SU-DHL-6 (cell line): ENCODE results near the gene SLC6A13.

Experiments used
- H2AFZ ChIP-seq: fragments of 200-600 bp; sonication (generic); 2 replicates; pipeline ENCODE4 v1.6.1; 2014; ENCODE audit warnings: low read depth, mild to moderate bottlenecking, moderate library complexity, mixed read lengths, antibody characterized with exemption, low read length; ENCODE audit not compliant: severe bottlenecking
- H3F3A ChIP-seq: fragments of 200-600 bp; shearing (Covaris generic); 2 replicates; pipeline ENCODE4 v1.6.0; 2016; ENCODE audit warnings: antibody characterized with exemption, mild to moderate bottlenecking; ENCODE audit not compliant: insufficient read depth
- H3K27ac ChIP-seq: fragments of 200-600 bp; sonication (generic); 2 replicates; pipeline ENCODE4 v1.5.1; 2016; ENCODE audit warnings: low read depth, mild to moderate bottlenecking, low read length, moderate library complexity, mixed read lengths
- H3K27me3 ChIP-seq: fragments of 200-600 bp; sonication (generic), shearing (Covaris generic); 2 replicates; pipeline ENCODE4 v1.6.0; 2014; ENCODE audit warnings: mild to moderate bottlenecking, low read length
- H3K36me3 ChIP-seq: fragments of 200-600 bp; sonication (generic); 2 replicates; pipeline ENCODE4 v1.6.1; 2014; ENCODE audit warnings: mild to moderate bottlenecking, low read length, mixed read lengths
- H3K4me2 ChIP-seq: fragments of 300-600, 200-600 bp; shearing (Covaris generic), sonication (generic); 2 replicates; pipeline ENCODE4 v1.6.0; 2014; ENCODE audit warnings: low read length, low read depth, mild to moderate bottlenecking; ENCODE audit not compliant: poor library complexity, severe bottlenecking
- H3K4me3 ChIP-seq: fragments of 200-600 bp; sonication (generic); 2 replicates; pipeline ENCODE4 v1.5.1; 2014; ENCODE audit warnings: antibody characterized with exemption, low read length, mild to moderate bottlenecking, mixed read lengths; ENCODE audit not compliant: insufficient read depth, poor library complexity, severe bottlenecking
- H3K79me2 ChIP-seq: fragments of 200-600 bp; sonication (generic); 2 replicates; pipeline ENCODE4 v1.6.1; 2014; ENCODE audit warnings: mild to moderate bottlenecking, low read length, moderate library complexity; ENCODE audit not compliant: insufficient read depth
- H3K9ac ChIP-seq: fragments of 200-600 bp; sonication (generic); 2 replicates; pipeline ENCODE4 v1.7.0; 2014; ENCODE audit warnings: mild to moderate bottlenecking, low read length
- H3K9me2 ChIP-seq: fragments of 200-600 bp; sonication (generic); replicated peaks from 2 replicates; pipeline ENCODE4 v1.6.1; 2014; ENCODE audit warnings: low read length; ENCODE audit not compliant: insufficient read depth
- H3K9me3 ChIP-seq: fragments of 200-600 bp; sonication (generic); 2 replicates; pipeline ENCODE4 v1.6.1; 2014; ENCODE audit warnings: low read length, mixed read lengths; ENCODE audit not compliant: insufficient read depth
- H4K20me1 ChIP-seq: fragments of 200-600 bp; sonication (generic); 2 replicates; pipeline ENCODE4 v1.6.1; 2014; ENCODE audit warnings: low read depth, mild to moderate bottlenecking, antibody characterized with exemption, low read length, moderate library complexity, mixed read lengths
- EZH2phosphoT487 ChIP-seq: fragments of 200-600 bp; sonication (generic), shearing (Covaris generic); conservative IDR thresholded peaks from 2 replicates; pipeline ENCODE4 v1.6.1; 2018; ENCODE audit warnings: mild to moderate bottlenecking, antibody characterized with exemption, low read length, moderate library complexity, mixed read lengths
- TF ChIP-seq, protein P1 (sequence below): fragments of 200-600 bp; sonication (generic); IDR thresholded peaks from one replicate; pipeline ENCODE4 v1.5.1; 2017; ENCODE audit warnings: antibody characterized with exemption, mild to moderate bottlenecking, low read length, moderate library complexity; ENCODE audit not compliant: insufficient read depth, poor library complexity, severe bottlenecking

Gene SLC6A13

GRCh38 chr12:226401-226800 is 36.2 kb downstream of the SLC6A13 start:
- no peaks in the 10 kb centered on the region for H4K20me1 ChIP-seq
- H3K9me3 ChIP-seq = no peaks in the 10 kb centered on the region
- no peak overlapping the region for H3K9ac ChIP-seq
- no peak overlapping the region for H2AFZ ChIP-seq
- H3K9me2 ChIP-seq = no peaks in the 10 kb centered on the region
- no peak overlapping the region for H3K27ac ChIP-seq
- no peaks in the 10 kb centered on the region for H3F3A ChIP-seq
- no peaks in the 10 kb centered on the region for H3K79me2 ChIP-seq
- H3K4me2 ChIP-seq = no peak overlapping the region
- no peaks in the 10 kb centered on the region for H3K36me3 ChIP-seq
- no peak overlapping the region for H3K4me3 ChIP-seq
- no peaks in the 10 kb centered on the region for H3K27me3 ChIP-seq
- TF ChIP-seq, protein P1, sequence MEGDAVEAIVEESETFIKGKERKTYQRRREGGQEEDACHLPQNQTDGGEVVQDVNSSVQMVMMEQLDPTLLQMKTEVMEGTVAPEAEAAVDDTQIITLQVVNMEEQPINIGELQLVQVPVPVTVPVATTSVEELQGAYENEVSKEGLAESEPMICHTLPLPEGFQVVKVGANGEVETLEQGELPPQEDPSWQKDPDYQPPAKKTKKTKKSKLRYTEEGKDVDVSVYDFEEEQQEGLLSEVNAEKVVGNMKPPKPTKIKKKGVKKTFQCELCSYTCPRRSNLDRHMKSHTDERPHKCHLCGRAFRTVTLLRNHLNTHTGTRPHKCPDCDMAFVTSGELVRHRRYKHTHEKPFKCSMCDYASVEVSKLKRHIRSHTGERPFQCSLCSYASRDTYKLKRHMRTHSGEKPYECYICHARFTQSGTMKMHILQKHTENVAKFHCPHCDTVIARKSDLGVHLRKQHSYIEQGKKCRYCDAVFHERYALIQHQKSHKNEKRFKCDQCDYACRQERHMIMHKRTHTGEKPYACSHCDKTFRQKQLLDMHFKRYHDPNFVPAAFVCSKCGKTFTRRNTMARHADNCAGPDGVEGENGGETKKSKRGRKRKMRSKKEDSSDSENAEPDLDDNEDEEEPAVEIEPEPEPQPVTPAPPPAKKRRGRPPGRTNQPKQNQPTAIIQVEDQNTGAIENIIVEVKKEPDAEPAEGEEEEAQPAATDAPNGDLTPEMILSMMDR = no peak

GRCh38 chr12:225012-225411 is 37.6 kb downstream of the SLC6A13 start:
- Histone ChIP-seq H3K79me2 (no peaks in the 10 kb centered on the region), H3K4me3 (no peak overlapping the region), H4K20me1 (no peaks in the 10 kb centered on the region), H3F3A (no peaks in the 10 kb centered on the region), H3K9me2 (no peaks in the 10 kb centered on the region), H3K27ac (no peak overlapping the region), H3K27me3 (no peaks in the 10 kb centered on the region), H3K4me2 (no peak overlapping the region), H3K36me3 (no peaks in the 10 kb centered on the region), H2AFZ (no peak overlapping the region), H3K9ac (no peak overlapping the region), H3K9me3 (no peaks in the 10 kb centered on the region)
- no peak for TF ChIP-seq EZH2phosphoT487
- TF ChIP-seq, protein P1 = no peak

GRCh38 chr12:224330-224729 is 38.3 kb downstream of the SLC6A13 start:
- H3K4me2 ChIP-seq = no peak overlapping the region
- H3K9me2 ChIP-seq = no peaks in the 10 kb centered on the region
- no peak overlapping the region for H3K4me3 ChIP-seq
- H3F3A ChIP-seq = no peaks in the 10 kb centered on the region
- H3K9me3 ChIP-seq = no peaks in the 10 kb centered on the region
- no peaks in the 10 kb centered on the region for H3K27me3 ChIP-seq
- no peak overlapping the region for H3K27ac ChIP-seq
- TF ChIP-seq EZH2phosphoT487 = no peak
- TF ChIP-seq, protein P1 = no peak
- no peaks in the 10 kb centered on the region for H4K20me1 ChIP-seq
- H3K9ac ChIP-seq = no peak overlapping the region
- no peaks in the 10 kb centered on the region for H3K79me2 ChIP-seq
- H3K36me3 ChIP-seq = no peaks in the 10 kb centered on the region
- H2AFZ ChIP-seq = no peak overlapping the region

GRCh38 chr12:223841-224240 is 38.8 kb downstream of the SLC6A13 start:
- Histone ChIP-seq H3K27ac (no peak overlapping the region), H3K9me3 (no peaks in the 10 kb centered on the region), H3K36me3 (no peaks in the 10 kb centered on the region), H2AFZ (no peak overlapping the region), H3K27me3 (no peaks in the 10 kb centered on the region), H4K20me1 (no peaks in the 10 kb centered on the region), H3K9ac (no peak overlapping the region), H3K4me3 (no peak overlapping the region), H3K4me2 (no peak overlapping the region), H3K9me2 (no peaks in the 10 kb centered on the region), H3F3A (no peaks in the 10 kb centered on the region), H3K79me2 (no peaks in the 10 kb centered on the region)
- TF ChIP-seq, protein P1 = no peak
- TF ChIP-seq EZH2phosphoT487 = no peak
